K562 (cell line): ENCODE measurements around the gene RERE. TPM values are rescaled to one million over a fixed set of nuclear protein-coding genes. Genes with fewer than 3 reads are reported as not detected.

Experiments
- COPS2 ChIP-seq: fragments of 450-650 bp; conservative IDR thresholded peaks from 2 replicates; pipeline ENCODE4 v1.6.1; 2016; ENCODE audit warnings: mild to moderate bottlenecking, moderate library complexity
- HNRNPLL ChIP-seq: fragments of 200-400 bp; formaldehyde crosslinking; IDR thresholded peaks from 2 replicates; pipeline ENCODE4 v1.6.1; 2017; ENCODE audit warnings: low read length, low read depth, mild to moderate bottlenecking; ENCODE audit not compliant: poor library complexity, severe bottlenecking
- JUND ChIP-seq, 2 experiments: IDR thresholded peaks; 2 replicates in 1 of 2; 3 replicates in 1 of 2; pipeline ENCODE4 v1.6.1; 2011; ENCODE audit warnings: borderline replicate concordance in 2 of 2, low read depth in 2 of 2, low read length in 2 of 2, improper control_type of control experiment in 1 of 2, missing biosample characterization in 1 of 2, missing genetic modification characterization in 1 of 2, missing genetic modification reagents in 1 of 2
- PTTG1 ChIP-seq: fragments of 450-650 bp; IDR thresholded peaks from 2 replicates; pipeline ENCODE4 v1.6.1; 2016; ENCODE audit warnings: low read depth, mild to moderate bottlenecking, missing genetic modification characterization, missing compliant biosample characterization
- ZBTB8A ChIP-seq: fragments of 450-650 bp; IDR thresholded peaks from 2 replicates; pipeline ENCODE4 v1.6.1; 2018; ENCODE audit warnings: mild to moderate bottlenecking, moderate library complexity; ENCODE audit not compliant: partially characterized antibody
- ZNF324 ChIP-seq: fragments of 250-450 bp; sonication (Bioruptor Pico); IDR thresholded peaks from 2 replicates; pipeline ENCODE4 v1.4.0; 2020; ENCODE audit warnings: mild to moderate bottlenecking
- ZNF431 ChIP-seq: sonication (generic); formaldehyde crosslinking; IDR thresholded peaks from 2 replicates; pipeline ENCODE4 v1.8.0; 2022; ENCODE audit warnings: mild to moderate bottlenecking, missing genetic modification reagents
- polyA plus RNA-seq, 8 experiments: library from polyadenylated mRNA; depleted of rRNA in 4 of 8; stranded (reverse) in 5 of 8; unstranded in 3 of 8; fragments of >200 nt; fragmentation: Nextera tagmentation in 2 of 8; fragmentation: Illumina TruSeq in 1 of 8; extraction: Ambion mirVana in 2 of 8; extraction: Trizol in 1 of 8; gene quantifications; 2 replicates each; pipeline versions ENCODE4 v1.2.1 to v1.2.3, GENCODE V29; 2011 to 2014; ENCODE audit warnings: inconsistent platforms in 1 of 8, missing spikeins in 1 of 8
- total RNA-seq, 7 experiments: library from RNA; depleted of rRNA in 6 of 7; stranded (reverse); fragments of >200 nt in 6 of 7; fragmentation: Illumina TruSeq in 2 of 7; extraction: Trizol in 2 of 7; gene quantifications; 2 replicates each; pipeline versions ENCODE4 v1.2.1 to v1.2.3, GENCODE V29; 2011 to 2021; ENCODE audit warnings: low replicate concordance in 1 of 7
- TF ChIP-seq, protein P1 (sequence below), 3 experiments: fragments of 200-800 bp in 1 of 3; fragments of 250-450 bp in 1 of 3; fragments of 450-650 bp in 1 of 3; sonication (Bioruptor Pico) in 1 of 3; sonication (Bioruptor generic) in 1 of 3; formaldehyde crosslinking in 1 of 3; IDR thresholded peaks; 2 replicates each; pipeline versions ENCODE4 v1.6.1 to v1.8.0; 2016 to 2022; ENCODE audit warnings: mild to moderate bottlenecking in 2 of 3, missing genetic modification characterization in 2 of 3, missing compliant biosample characterization in 1 of 3, moderate library complexity in 1 of 3
- TF ChIP-seq, protein P2 (sequence below): sonication (generic); formaldehyde crosslinking; IDR thresholded peaks from 2 replicates; pipeline ENCODE4 v1.8.0; 2023; ENCODE audit warnings: mild to moderate bottlenecking, missing genetic modification reagents

Gene RERE
- total and polyA plus RNA-seq, 9 of the 15 experiments (the other 6 are each of a cell fraction or from before 2014, with no cell fraction given) = 3.0 to 51.5 (median 13.4) TPM

- TF ChIP-seq, protein P1, sequence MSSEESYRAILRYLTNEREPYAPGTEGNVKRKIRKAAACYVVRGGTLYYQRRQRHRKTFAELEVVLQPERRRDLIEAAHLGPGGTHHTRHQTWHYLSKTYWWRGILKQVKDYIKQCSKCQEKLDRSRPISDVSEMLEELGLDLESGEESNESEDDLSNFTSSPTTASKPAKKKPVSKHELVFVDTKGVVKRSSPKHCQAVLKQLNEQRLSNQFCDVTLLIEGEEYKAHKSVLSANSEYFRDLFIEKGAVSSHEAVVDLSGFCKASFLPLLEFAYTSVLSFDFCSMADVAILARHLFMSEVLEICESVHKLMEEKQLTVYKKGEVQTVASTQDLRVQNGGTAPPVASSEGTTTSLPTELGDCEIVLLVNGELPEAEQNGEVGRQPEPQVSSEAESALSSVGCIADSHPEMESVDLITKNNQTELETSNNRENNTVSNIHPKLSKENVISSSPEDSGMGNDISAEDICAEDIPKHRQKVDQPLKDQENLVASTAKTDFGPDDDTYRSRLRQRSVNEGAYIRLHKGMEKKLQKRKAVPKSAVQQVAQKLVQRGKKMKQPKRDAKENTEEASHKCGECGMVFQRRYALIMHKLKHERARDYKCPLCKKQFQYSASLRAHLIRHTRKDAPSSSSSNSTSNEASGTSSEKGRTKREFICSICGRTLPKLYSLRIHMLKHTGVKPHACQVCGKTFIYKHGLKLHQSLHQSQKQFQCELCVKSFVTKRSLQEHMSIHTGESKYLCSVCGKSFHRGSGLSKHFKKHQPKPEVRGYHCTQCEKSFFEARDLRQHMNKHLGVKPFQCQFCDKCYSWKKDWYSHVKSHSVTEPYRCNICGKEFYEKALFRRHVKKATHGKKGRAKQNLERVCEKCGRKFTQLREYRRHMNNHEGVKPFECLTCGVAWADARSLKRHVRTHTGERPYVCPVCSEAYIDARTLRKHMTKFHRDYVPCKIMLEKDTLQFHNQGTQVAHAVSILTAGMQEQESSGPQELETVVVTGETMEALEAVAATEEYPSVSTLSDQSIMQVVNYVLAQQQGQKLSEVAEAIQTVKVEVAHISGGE (CRISPR knock-in tag; IDR thresholded peaks at IDR 0.05) = no peak
- TF ChIP-seq ZNF431 (CRISPR knock-in tag) (no peak), JUND (IDR thresholded peaks at IDR 0.05; ENCODE audit: borderline replicate concordance, low read depth, low read length) (no peak), JUND (tag; IDR thresholded peaks at IDR 0.05; ENCODE audit: borderline replicate concordance, low read depth, low read length) (no peak), ZBTB8A (no peak), ZNF324 (CRISPR knock-in tag) (no peak), COPS2 (no peak), HNRNPLL (no peak), PTTG1 (tag) (no peak)
- TF ChIP-seq, protein P2, sequence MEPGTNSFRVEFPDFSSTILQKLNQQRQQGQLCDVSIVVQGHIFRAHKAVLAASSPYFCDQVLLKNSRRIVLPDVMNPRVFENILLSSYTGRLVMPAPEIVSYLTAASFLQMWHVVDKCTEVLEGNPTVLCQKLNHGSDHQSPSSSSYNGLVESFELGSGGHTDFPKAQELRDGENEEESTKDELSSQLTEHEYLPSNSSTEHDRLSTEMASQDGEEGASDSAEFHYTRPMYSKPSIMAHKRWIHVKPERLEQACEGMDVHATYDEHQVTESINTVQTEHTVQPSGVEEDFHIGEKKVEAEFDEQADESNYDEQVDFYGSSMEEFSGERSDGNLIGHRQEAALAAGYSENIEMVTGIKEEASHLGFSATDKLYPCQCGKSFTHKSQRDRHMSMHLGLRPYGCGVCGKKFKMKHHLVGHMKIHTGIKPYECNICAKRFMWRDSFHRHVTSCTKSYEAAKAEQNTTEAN (CRISPR knock-in tag) = no peak
Measured at GRCh38 chr1:8780405-8780804, 37.0 kb downstream of the RERE start (continued).
